SK-N-SH (cell line): ENCODE results near the gene MRFAP1L1. TPM values are rescaled to one million over a fixed set of nuclear protein-coding genes. Genes with fewer than 3 reads are reported as not detected.

Experiments used
- CTCF ChIA-PET: fragments of 300-600, 350-600 bp; formaldehyde crosslinking; extraction: SDS; loops from one replicate; lab custom pipeline; 2021; lab: Yijun Ruan, JAX
- POLR2A ChIA-PET: fragments of 350-600 bp; sonication (Branson Sonifier 250); formaldehyde crosslinking; extraction: SDS; loops from one replicate; lab custom pipeline; 2020; ENCODE audit warnings: antibody characterized with exemption, inconsistent platforms; lab: Yijun Ruan, JAX
- DNase-seq: peaks from one replicate; pipeline ENCODE4 v3.0.0; 2012
- H2AFZ ChIP-seq: fragments of 200-600 bp; sonication (generic); 2 replicates; pipeline ENCODE4 v1.8.1; 2016; ENCODE audit warnings: antibody characterized with exemption, mild to moderate bottlenecking, low read depth
- H3F3A ChIP-seq: fragments of 200-600 bp; sonication (generic); replicated peaks from 2 replicates; pipeline ENCODE3; 2016; ENCODE audit warnings: antibody characterized with exemption, mild to moderate bottlenecking; ENCODE audit not compliant: insufficient read depth
- H3K27ac ChIP-seq, 2 experiments: fragments of 200-500 bp in 1 of 2; fragments of 200-600 bp in 1 of 2; sonication (Bioruptor generic) in 1 of 2; sonication (generic), shearing (Covaris generic) in 1 of 2; 2 replicates each; pipeline versions ENCODE4 v1.5.1 to v1.6.1; 2014 to 2016; ENCODE audit warnings: low read depth in 2 of 2, inconsistent platforms in 1 of 2, low read length in 1 of 2, mild to moderate bottlenecking in 1 of 2, mixed read lengths in 1 of 2
- H3K27me3 ChIP-seq: fragments of 200-600 bp; sonication (generic), shearing (Covaris generic); 2 replicates; pipeline ENCODE4 v1.6.1; 2016; ENCODE audit warnings: mixed run types; ENCODE audit not compliant: insufficient read depth
- H3K36me3 ChIP-seq, 2 experiments: fragments of 200-500 bp in 1 of 2; fragments of 200-600 bp in 1 of 2; sonication (Bioruptor generic) in 1 of 2; sonication (generic) in 1 of 2; replicated peaks in 1 of 2; 2 replicates each; pipeline versions ENCODE3 to v1.5.1; 2014 to 2016; ENCODE audit warnings: low read length in 1 of 2, mild to moderate bottlenecking in 1 of 2; ENCODE audit not compliant: insufficient read depth in 2 of 2, control insufficient read depth in 1 of 2
- H3K4me1 ChIP-seq, 2 experiments: fragments of 200-500 bp in 1 of 2; fragments of 200-600 bp in 1 of 2; sonication (Bioruptor generic) in 1 of 2; sonication (generic), shearing (Covaris generic) in 1 of 2; 2 replicates each; pipeline versions ENCODE4 v1.5.1 to v1.6.1; 2014 to 2016; ENCODE audit warnings: low read depth in 1 of 2, low read length in 1 of 2, mixed run types in 1 of 2; ENCODE audit not compliant: insufficient read depth in 2 of 2, control insufficient read depth in 1 of 2
- H3K4me2 ChIP-seq: fragments of 200-600 bp; sonication (generic), shearing (Covaris generic); 2 replicates; pipeline ENCODE4 v1.6.1; 2017; ENCODE audit warnings: mixed run types
- H3K4me3 ChIP-seq, 2 experiments: fragments of 200-500 bp in 1 of 2; fragments of 200-600 bp in 1 of 2; sonication (Bioruptor generic) in 1 of 2; sonication (generic), shearing (Covaris generic) in 1 of 2; 2 replicates each; pipeline versions ENCODE4 v1.5.1 to v1.8.1; 2014 to 2016; ENCODE audit warnings: low read depth in 2 of 2, inconsistent platforms in 1 of 2, low read length in 1 of 2, mild to moderate bottlenecking in 1 of 2, mixed read lengths in 1 of 2, moderate library complexity in 1 of 2
- H3K79me2 ChIP-seq: fragments of 200-600 bp; sonication (generic); 2 replicates; pipeline ENCODE4 v1.8.1; 2017; ENCODE audit warnings: mild to moderate bottlenecking; ENCODE audit not compliant: insufficient read depth
- H3K9ac ChIP-seq: fragments of 200-600 bp; sonication (generic); 2 replicates; pipeline ENCODE4 v1.6.1; 2017; ENCODE audit warnings: mixed run types
- H3K9me2 ChIP-seq: fragments of 200-600 bp; sonication (generic); 2 replicates; pipeline ENCODE4 v1.6.1; 2017; ENCODE audit warnings: mixed run types
- H3K9me3 ChIP-seq: fragments of 200-600 bp; sonication (generic); 2 replicates; pipeline ENCODE4 v1.6.1; 2017; ENCODE audit warnings: mixed run types, mild to moderate bottlenecking, moderate library complexity
- H4K20me1 ChIP-seq: fragments of 200-600 bp; sonication (generic); 2 replicates; pipeline ENCODE4 v1.6.1; 2017; ENCODE audit warnings: mild to moderate bottlenecking, mixed run types; ENCODE audit not compliant: insufficient read depth
- CHD2 ChIP-seq: fragments of 150-350 bp; IDR thresholded peaks from 2 replicates; pipeline ENCODE4 v1.6.1; 2018; ENCODE audit warnings: low read length; ENCODE audit not compliant: partially characterized antibody
- ELF1 ChIP-seq: IDR thresholded peaks from 2 replicates; pipeline ENCODE4 v1.4.0; 2012
- EP300 ChIP-seq, 2 experiments: IDR thresholded peaks; 2 replicates each; pipeline versions ENCODE4 v1.4.0 to v1.6.1; 2012; ENCODE audit warnings: borderline replicate concordance in 1 of 2, low read depth in 1 of 2, low read length in 1 of 2
- GABPA ChIP-seq: IDR thresholded peaks from 2 replicates; pipeline ENCODE4 v1.4.0; 2012; ENCODE audit warnings: low read depth, mild to moderate bottlenecking
- GATA2 ChIP-seq: sonication (generic); formaldehyde crosslinking; IDR thresholded peaks from 2 replicates; pipeline ENCODE4 v1.5.0; 2020; ENCODE audit warnings: mild to moderate bottlenecking, missing genetic modification reagents
- IRF3 ChIP-seq: fragments of 150-350 bp; IDR thresholded peaks from 2 replicates; pipeline ENCODE4 v1.6.1; 2016; ENCODE audit warnings: mild to moderate bottlenecking, low read depth, low read length
- NRF1 ChIP-seq: IDR thresholded peaks from 2 replicates; pipeline ENCODE4 v1.6.1; 2012; ENCODE audit warnings: low read depth, mild to moderate bottlenecking, low read length
- RAD21 ChIP-seq: IDR thresholded peaks from 2 replicates; pipeline ENCODE4 v1.6.1; 2012; ENCODE audit warnings: mild to moderate bottlenecking, low read length
- RCOR1 ChIP-seq: fragments of 150-350 bp; IDR thresholded peaks from 2 replicates; pipeline ENCODE4 v1.6.1; 2017; ENCODE audit warnings: antibody characterized with exemption, low read length
- RFX5 ChIP-seq: IDR thresholded peaks from 2 replicates; pipeline ENCODE4 v1.6.1; 2012; ENCODE audit warnings: mild to moderate bottlenecking, improper control_type of control experiment, low read length
- TAF1 ChIP-seq: IDR thresholded peaks from 2 replicates; pipeline ENCODE4 v1.6.1; 2012; ENCODE audit warnings: low read depth, mild to moderate bottlenecking, low read length, moderate library complexity, borderline replicate concordance
- USF1 ChIP-seq: IDR thresholded peaks from 2 replicates; pipeline ENCODE4 v1.4.0; 2012; ENCODE audit warnings: low read depth, borderline replicate concordance
- USF2 ChIP-seq: fragments of 150-350 bp; IDR thresholded peaks from 2 replicates; pipeline ENCODE4 v1.6.1; 2017; ENCODE audit warnings: antibody characterized with exemption, low read length, low read depth, borderline replicate concordance
- ZBTB33 ChIP-seq: IDR thresholded peaks from 2 replicates; pipeline ENCODE4 v1.4.0; 2012; ENCODE audit warnings: low read depth, borderline replicate concordance
- WGBS: methylation state at CpG from one replicate; pipeline ENCODE4 v1.1.6; 2017; ENCODE audit warnings: low lambda C conversion rate; 5-methylcytosine and 5-hydroxymethylcytosine counted together
- polyA plus RNA-seq, 3 experiments: library from polyadenylated mRNA; depleted of rRNA; stranded (reverse); fragments of >200 nt; gene quantifications; 2 replicates each; pipeline ENCODE4 v1.2.3, GENCODE V29; 2012
- TF ChIP-seq, protein P1 (sequence below): fragments of 200-600 bp; sonication (generic); IDR thresholded peaks from 2 replicates; pipeline ENCODE4 v1.6.1; 2017; ENCODE audit warnings: antibody characterized with exemption, mild to moderate bottlenecking, moderate library complexity

The MRFAP1L1 gene
- polyA plus RNA-seq, 1 of the 3 experiments (the other 2 are of a cell fraction), result 60.3 TPM

GRCh38 chr4:6697131-6697530 lies 12.5 kb downstream of the MRFAP1L1 start:
- H3K27me3 ChIP-seq, result no peaks in the 10 kb centered on the region
- no peaks in the 10 kb centered on the region for H3K36me3 ChIP-seq
- no peak overlapping the region for H3K4me3 ChIP-seq
- no peak overlapping the region for H3K9ac ChIP-seq
- H3K4me1 ChIP-seq, result peaks cover 0 to 19% of the 10 kb centered on the region in 2 experiments; a peak in 1 of 4 replicates
- no peaks in the 10 kb centered on the region for H4K20me1 ChIP-seq
- no peaks in the 10 kb centered on the region for H3F3A ChIP-seq
- ChIA-PET POLR2A (no interaction called here), CTCF (no interaction called here)
- H3K27ac ChIP-seq, result no peak overlapping the region
- no peaks in the 10 kb centered on the region for H3K9me3 ChIP-seq
- H3K79me2 ChIP-seq, result peaks cover 4% of the 10 kb centered on the region; the same call in 1 of the 2 replicates
- TF ChIP-seq TAF1 (no peak), USF1 (no peak)
- TF ChIP-seq, all 33 proteins: peak for 0
- Histone ChIP-seq H3K4me2 (no peak overlapping the region), H2AFZ (no peak overlapping the region), H3K9me2 (no peaks in the 10 kb centered on the region)
- no peak for DNase-seq
- 91% methylated on average over 6 of the region's 6 CpGs for WGBS

DNA sequence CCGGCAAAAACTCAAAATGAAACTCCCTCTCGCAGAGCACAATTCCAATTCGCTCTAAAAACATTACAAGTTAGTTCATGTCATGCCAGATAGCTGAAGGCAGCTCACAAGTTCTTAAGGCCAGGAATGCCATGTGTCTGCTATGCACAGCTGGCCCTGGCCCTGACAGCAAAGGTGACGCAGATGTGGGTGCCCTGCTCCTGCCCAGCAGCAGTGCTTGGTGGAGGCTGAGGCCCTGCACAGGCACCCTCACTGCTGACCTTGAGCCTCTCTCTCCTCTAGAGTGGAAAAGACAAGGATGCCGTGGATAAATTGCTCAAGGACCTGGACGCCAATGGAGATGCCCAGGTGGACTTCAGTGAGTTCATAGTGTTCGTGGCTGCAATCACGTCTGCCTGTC lies 13.1 kb downstream of the MRFAP1L1 start:
- no peak overlapping the region for H3K4me2 ChIP-seq
- POLR2A ChIA-PET, result no interaction called here
- no peaks in the 10 kb centered on the region for H3F3A ChIP-seq
- H3K27ac ChIP-seq, result no peak overlapping the region
- CTCF ChIA-PET, result no interaction called here
- H3K4me1 ChIP-seq, result peaks cover 0 to 19% of the 10 kb centered on the region in 2 experiments; a peak in 1 of 4 replicates
- H3K36me3 ChIP-seq, result no peaks in the 10 kb centered on the region
- H3K27me3 ChIP-seq, result no peaks in the 10 kb centered on the region
- peak; percentile 15 for DNase-seq
- H3K4me3 ChIP-seq, result no peak overlapping the region
- 90% methylated on average over 7 of the region's 8 CpGs for WGBS
- H3K79me2 ChIP-seq, result peaks cover 3% of the 10 kb centered on the region; the same call in 1 of the 2 replicates
- no peaks in the 10 kb centered on the region for H4K20me1 ChIP-seq
- no peaks in the 10 kb centered on the region for H3K9me3 ChIP-seq
- TF ChIP-seq IRF3 (no peak), NRF1 (no peak), GATA2 (CRISPR knock-in tag) (no peak), RFX5 (no peak), RAD21 (no peak), ELF1 (no peak), RCOR1 (no peak), CHD2 (no peak), USF2 (no peak), ZBTB33 (no peak), EP300 (IDR thresholded peaks at IDR 0.05; ENCODE audit: borderline replicate concordance in 1 of 2, low read depth in 1 of 2, low read length in 1 of 2) (no peak), GABPA (no peak)
- TF ChIP-seq, protein P1, sequence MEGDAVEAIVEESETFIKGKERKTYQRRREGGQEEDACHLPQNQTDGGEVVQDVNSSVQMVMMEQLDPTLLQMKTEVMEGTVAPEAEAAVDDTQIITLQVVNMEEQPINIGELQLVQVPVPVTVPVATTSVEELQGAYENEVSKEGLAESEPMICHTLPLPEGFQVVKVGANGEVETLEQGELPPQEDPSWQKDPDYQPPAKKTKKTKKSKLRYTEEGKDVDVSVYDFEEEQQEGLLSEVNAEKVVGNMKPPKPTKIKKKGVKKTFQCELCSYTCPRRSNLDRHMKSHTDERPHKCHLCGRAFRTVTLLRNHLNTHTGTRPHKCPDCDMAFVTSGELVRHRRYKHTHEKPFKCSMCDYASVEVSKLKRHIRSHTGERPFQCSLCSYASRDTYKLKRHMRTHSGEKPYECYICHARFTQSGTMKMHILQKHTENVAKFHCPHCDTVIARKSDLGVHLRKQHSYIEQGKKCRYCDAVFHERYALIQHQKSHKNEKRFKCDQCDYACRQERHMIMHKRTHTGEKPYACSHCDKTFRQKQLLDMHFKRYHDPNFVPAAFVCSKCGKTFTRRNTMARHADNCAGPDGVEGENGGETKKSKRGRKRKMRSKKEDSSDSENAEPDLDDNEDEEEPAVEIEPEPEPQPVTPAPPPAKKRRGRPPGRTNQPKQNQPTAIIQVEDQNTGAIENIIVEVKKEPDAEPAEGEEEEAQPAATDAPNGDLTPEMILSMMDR, result no peak
- no peak overlapping the region for H3K9ac ChIP-seq
- no peak overlapping the region for H2AFZ ChIP-seq
- H3K9me2 ChIP-seq, result no peaks in the 10 kb centered on the region
